HG03095 (cell line): ENCODE results near the gene MRAP.

Experiments used
- ATAC-seq: cut with Tn5 transposase; IDR thresholded peaks from one replicate; pipeline ENCODE4 v1.9.1; 2021; ENCODE audit warnings: moderate library complexity; ENCODE audit not compliant: unreplicated experiment

Gene MRAP

DNA sequence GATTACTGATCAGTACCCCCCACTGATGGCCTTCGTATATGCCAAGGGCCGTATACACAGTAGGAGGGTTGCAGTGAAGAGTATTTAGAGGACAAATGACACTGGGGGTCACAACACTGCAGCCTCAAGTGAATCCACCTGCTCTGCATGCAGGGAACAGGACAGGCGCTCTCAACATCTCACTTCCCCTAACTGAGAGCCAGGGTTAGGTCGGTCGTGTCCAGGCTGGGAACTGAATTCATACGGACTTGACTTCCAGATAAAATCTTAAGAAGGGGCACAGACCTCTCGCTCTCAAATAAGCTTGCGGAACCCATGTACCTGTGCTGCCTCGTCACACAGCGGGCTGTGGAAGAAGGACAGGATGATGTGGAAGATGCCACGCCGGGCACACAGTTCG is 22.8 kb downstream of the MRAP start:
- no peak for ATAC-seq

DNA sequence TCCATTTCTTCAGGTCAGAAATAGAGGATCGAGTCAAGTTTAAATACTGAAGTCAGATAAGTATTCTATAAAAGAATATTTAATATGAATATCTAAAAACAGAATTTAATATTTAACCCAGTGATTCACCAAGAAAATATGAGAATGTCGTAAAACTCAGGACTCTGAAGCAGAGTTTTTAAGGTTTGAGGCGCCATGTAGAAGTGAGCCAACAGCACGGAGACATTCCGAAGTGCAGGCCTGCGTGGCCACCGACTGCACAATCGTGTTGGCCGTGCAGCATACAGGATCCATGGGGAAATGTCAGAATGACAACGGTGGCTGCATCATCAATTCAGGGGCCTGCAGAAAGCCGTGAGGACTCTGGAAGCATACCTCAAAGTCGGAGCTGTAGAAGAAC is 23.4 kb downstream of the MRAP start:
- no peak for ATAC-seq

DNA sequence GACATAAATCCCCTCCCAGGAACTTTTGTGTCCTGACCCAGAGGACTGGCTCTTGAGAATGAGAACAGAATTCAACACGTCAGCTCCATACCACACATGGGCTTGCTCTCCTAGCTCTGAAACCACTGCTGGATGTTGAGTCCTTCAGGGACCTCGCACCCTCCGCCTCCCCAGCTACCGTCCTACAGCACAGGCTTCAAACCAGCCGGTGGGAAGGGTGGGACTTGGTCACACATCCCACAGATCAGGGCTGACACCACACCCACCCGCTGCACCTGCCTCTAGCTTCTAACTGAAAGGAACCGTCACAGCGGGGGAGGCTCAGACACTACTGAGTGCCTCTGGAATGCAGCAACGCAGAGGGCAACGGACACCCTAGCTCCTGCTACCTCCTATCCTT is 24.0 kb downstream of the MRAP start:
- no peak for ATAC-seq

DNA sequence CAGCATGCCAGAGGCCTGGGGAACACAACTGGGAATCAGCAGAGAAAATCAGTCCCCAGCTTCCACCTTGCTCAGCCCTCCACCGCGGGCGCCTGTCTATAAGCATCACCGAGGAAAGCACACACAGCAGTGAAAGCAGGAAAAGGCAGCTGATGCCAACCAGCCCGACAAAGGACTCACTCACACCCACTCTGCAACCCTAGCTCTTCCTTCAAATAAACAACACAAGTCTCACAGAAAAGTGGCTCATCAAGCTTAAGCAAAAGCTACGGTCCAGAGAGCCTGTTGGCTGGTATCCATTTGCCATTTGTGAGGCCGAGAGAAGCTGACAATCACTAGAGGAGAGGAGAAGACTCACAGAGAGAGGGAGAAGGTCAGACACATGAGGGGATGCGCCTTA is 27.1 kb downstream of the MRAP start:
- no peak for ATAC-seq

DNA sequence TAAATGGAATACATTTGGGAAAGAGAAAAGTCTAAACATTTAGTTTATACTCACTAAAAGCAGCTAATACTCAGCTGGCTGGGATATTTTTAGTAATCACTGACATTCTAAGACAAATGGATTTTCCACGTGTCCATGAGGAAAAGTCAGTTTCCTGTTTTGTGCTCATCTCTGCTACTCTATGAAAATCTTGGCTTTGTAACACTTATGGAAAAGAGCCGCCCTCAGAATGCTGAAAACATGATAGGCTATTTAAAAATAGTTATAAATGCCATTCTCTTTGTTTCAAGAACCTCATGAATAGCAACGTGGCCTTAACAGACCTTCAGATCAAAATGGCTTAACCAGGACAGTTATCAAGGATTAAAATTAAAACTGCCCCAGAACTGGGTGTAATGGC is 29.9 kb downstream of the MRAP start:
- no peak for ATAC-seq

DNA sequence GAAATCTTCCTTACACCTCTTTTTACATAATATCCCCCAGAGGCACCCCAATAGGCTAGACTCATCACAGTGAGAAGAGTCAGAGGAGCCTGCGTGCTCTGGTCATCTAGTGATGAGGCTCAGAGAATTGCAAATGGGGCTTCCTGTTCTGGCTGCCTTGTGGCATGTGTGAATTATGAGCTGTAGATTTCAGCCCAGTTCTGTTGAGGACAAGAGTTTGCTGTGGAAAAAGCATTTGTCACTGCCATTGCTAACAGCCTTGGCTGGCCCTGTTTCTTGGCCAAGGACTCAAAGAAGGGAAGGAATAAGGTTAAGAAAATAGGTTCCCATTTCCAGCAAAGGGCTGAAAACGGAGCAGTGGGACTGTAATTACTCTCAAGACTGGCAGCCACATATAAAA is 30.7 kb downstream of the MRAP start:
- ATAC-seq, result no peak

DNA sequence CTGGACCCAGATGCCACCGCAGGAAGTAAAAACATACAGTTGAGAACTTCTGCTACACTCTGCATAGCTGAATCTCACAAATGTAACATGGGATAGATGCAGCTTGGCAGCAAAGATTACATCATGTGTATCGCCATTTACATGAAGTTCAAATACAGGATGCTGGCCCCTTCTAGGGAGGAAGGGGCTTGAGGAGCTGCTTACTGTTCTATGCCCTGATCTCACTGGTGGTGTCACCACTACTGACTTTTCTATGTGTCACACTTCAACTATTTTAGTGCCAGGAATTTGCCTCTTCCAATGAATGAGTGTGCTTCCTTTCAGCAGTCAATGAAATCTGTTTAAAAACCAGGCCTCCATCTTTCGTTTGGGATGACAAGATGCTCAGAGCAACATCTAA is 31.1 kb downstream of the MRAP start:
- ATAC-seq, result no peak

DNA sequence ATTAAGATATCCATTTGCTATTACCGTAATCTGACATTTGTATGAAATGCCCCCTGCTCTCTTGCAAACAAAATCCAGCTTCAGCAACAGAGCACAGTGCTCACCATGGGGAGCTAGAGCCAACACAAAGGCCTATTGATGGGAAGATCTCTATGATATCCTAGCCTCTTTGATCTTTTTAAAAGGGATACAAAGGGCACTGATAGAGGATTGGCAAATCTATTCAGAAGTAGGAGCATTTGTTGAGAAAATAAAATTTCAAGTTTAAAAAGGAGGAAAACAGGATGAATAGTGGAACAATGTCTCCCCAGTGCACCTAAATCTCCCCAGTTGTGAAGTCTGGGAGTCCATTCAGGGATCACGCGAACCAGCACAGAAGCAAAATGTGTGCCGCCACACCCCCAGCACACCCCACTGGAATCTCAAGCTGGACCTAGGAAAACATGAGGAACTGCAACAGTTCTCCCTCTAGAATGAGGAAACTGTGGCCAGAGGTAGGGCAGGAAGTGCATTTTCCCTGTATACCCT is 32.2 kb downstream of the MRAP start:
- no peak for ATAC-seq

DNA sequence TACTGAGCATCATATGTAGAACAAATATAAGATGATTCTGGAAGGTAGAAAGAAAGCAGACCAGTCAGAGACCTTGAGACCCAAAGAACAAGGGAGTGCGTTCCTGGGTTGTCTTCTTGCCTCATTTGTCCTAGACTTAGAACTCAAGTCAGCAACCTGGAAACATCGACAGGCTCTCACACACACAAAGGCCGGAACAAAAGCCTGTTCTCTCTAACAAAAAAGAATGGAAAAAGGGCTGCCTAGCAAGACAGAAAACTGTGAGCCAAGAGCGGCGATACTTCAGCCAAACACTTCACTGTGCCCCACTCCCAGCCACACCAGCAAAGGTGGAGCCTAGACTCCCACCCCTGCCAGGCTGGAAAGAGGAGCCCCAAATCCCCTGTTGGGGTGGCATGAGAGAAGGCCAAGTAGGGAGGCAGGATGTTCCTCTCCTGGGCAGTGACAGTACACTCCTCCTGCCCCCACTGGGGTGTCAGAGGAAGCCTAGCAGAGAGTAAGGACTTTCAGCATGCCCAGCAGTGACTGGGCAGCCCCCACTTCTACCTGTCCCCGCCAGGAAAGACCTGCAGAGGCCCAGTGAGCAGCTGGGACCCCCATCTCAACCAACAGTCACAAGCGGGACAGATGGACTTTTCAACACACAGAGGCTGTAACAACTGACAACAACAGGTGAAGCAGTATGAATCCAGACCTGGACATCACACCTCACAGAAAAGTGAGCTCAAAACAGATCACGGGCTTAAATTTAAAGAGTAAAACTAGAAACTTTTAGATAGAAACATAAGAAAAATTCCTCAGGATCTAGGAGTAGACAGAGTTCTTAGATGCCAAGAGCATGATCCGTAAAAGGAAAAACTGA is 33.0 kb downstream of the MRAP start:
- no peak for ATAC-seq

DNA sequence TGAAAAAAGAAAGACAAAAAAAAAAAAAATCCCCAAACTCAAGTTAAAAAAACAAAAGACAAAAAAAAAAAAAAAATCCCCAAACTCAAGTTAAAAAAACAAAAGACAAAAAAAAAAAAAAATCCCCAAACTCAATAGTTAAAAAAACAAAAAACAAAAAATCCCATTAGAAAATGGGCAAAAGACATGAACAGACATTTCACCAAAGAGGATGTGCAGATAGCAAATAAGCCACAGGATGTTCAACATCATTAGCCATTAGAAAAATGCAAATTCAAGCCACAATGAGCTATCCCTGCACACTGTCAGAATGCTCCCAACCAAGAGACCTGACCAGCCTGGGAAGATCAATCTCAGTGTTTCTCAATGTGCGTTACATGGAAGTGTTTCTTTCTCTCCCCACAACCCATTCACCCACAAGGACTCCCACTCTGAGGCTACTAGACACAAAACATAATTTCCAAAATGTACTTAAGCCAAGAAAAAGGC is 33.9 kb downstream of the MRAP start:
- ATAC-seq, result no peak

DNA sequence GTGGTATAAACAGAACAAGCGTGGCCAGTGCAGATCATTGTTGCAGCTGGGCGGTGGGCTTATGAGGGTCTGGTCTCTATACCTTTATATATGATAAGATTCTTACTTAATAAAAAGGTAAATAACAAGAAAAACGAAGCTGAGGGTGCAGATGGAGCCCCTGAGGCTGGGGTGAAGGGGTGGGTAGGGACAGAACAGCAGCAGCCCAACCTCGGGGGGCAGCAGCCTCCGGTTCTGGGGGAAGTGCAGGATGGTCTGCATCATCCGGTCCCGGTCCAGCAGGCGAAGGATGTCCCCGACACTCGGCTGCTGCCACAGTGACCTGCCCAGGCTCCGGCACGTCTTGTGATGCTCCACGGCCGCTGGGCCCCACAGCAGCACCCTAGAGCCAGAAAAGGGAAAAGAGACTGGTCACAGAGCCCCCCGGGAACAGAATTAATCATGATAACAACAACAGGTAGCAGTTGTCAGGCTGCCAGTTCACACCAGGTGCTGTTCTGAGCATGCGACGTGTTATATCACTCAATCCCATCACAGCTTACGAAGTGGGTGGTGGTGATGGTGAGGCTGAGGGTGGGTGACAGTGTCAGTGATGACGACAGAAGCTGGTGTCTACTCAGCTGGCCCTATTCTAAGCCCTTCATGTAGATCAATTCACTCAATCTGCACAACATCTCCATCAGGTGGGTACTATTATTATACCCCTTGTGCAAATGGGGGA is 35.5 kb downstream of the MRAP start:
- ATAC-seq, result no peak

DNA sequence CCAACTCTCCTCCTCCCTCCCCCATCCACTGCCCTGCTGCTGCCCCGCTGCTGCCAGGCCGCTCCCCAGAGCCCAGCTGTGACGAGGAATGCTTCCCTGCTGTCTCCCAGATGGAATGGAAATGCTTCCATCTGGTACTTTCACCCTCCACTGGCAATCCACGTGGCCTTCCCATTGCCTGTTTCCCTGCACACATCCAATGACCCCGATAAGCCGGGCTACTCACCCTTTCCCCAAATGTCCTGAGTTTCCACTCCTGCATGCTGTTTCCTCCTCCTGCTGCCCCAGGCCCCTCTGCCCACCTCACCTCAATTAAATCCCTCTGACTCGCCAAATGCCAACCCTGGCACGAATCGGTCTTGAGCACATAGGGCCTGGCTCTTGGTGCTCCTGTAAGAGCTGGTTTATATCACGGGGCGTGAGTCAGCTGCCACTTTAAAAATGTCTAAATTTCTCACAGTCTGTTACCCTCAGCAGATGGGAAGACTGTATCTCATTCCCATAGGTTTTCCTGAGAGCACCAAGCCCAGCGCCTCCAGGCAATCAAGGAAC is 36.4 kb downstream of the MRAP start:
- no peak for ATAC-seq

DNA sequence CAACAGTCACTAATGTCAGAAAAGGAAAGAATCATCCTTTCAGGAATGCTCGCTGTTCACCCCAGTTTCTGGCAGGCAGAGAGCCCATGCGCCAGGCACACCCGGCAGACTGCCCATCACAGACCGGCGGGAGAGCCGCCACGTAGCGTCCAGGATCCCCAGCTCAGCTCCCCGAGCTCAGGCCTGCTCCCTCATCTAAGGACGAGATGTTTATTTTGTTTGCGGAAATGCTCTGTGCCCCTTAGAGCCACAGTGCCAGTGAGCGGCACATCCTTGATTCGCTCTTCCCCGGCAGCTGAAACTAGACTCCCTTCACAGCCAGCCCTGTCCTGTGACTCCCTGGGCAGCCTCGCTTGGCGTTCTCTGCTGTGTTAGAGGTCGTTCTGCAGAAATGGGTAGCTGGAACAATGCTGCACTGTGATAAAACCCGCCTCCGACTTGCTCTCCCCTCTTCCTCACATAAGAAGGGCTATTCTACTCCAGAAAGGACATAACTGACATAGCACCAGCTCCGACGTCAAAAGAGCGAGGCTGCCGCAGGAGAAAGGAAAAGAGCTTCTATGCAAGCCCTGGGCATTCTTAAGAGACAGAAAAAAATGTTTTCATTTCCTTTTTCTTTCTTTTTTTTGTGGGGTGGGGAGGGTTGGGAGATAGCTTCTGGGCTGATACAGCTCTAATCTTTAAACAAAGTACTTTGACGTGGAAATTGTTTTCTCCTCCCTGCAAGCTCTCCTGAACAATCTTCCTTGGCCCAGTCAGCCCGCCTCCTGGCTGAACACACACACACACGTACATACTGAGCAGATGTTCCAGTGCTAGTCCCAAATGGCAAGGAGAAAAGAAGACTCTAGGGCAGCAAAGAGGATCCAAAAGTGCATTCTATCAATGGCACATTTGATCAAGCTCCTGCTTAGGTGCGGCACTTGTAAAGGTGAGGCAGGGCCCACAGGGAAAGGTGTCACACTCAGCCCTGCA is 37.2 kb downstream of the MRAP start:
- ATAC-seq, result no peak

DNA sequence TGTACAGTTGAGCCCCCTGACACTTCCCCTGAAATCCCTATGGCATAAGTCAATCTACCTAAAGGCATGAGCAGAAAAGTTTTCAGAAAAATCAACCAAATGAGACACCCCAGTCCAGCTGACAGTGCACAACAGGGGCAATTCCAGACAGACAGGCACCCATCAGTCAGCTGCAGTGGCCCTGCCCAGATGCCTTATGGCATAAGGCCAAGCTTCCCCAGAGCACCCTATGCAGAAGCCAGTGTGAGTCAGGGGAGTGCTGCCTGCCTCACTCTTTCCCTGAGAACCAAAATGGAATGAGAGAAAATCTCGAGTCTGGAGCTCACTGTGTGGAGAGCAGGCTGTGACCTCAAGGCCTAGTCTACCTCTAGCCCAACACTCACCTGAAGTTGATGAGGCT is 38.1 kb downstream of the MRAP start:
- ATAC-seq, result no peak

DNA sequence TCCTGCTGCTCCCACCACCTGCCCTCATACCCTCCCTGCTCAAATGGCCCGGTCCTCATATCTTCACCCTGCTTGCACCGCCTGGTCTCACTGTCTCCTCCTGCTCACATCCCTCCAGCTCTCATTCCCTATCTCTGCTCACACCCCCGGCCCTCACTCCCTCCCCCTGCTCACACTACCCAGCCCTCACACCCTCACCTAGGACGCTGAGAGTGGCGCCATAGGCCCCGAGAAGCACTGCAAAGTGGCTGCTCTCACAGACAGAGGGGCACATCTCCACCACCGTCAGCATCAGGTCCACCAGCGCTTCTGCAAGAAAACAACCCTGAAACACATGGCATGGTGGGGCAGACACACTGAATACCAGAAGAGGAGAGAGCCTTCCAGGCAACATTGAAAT is 38.6 kb downstream of the MRAP start:
- ATAC-seq, result no peak

DNA sequence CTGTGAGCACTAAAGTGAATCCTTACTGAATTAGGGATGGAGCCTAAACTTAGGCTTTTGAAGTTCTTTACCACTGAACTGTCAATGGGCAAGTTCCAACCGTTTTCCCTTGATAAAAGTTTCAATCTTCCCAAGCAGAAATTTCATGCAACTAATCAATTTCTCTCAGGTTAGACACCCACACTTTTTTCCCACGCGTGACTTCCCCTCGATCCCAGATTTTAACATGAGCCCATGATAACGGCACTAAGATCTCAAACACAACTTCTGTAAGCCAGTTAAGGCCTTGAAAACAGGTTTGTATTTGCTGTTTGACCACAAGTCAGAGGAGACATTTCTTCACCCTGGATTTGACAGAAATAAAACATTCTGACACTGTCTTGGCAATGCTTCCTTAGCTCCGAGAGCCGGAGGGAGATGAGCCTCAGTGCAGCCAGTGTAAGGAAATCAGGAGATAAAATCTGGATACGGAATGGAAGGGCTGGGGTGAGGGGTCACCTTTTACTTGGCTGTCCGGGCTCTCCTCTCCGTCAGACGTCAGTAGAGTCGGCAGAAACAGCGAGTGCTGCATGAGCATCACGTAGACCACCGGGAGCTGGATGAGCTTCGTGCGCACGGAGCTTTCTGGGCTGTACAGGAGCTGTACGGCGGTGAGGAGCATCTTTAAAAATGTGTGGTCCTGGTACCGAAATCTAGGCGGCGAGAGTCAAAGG is 39.7 kb downstream of the MRAP start:
- ATAC-seq, result no peak

DNA sequence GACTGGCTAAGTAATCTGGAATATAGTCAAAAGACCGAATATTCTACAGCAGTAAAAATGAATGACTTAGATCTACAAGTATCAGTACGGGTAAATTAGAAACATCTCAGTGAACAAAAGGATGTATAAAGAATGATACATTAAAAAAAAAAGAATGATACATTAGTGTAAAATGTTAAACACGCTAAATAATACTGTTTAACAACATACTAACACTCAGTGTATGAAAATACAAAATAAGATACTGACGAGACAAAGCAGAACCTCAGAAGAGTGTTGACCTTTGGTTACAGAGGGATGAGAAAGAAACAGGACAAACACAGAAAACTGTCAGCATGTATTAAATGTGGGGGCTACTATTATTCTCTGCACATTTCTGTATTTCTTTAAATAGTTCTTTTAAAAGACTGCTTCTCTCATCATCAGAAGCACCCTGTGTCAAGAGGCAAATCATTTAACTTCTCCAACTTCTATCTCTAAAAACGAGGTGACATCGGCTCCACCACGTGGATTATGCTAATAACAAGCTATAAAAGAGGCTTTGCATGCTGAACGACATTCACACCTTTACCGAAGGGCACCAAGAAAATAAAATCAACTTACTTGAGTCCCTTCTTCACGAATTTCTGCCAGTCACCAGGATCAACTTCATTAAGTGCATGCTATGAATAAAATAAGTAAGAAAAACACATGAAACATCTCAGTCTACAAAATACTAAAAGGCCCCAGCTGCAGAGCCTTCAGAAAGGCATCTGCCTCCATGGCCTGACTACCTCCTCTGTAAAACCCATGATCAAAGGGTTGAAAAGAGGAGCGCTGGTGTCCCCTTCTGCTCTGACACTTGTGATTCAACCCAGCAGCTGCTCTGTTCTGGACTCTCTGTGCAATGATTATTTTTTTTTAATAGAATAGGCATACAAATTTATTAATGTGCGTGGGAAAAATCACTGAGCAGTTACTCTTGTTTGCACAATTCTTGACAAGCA is 42.5 kb downstream of the MRAP start:
- no peak for ATAC-seq

DNA sequence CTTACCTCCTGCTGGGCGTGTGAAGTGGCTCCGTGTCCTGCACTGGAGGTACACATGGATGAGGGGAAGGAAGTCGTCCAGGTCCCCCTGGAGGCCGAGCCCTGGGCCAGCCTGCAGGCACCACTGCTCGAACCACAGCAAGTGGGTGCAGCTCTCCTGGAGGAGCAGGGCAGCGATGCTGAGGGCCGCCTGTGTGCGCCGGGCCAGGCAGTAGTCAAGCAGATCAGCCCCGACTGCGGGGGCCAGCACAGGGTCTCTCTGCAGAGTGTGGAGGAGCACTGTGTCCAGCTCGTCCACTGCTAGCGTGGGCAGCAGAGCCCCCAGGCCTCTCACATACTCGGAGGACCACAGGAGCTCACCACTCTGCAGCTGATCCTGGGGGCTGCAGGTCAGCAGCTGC is 48.3 kb downstream of the MRAP start:
- ATAC-seq, result no peak

DNA sequence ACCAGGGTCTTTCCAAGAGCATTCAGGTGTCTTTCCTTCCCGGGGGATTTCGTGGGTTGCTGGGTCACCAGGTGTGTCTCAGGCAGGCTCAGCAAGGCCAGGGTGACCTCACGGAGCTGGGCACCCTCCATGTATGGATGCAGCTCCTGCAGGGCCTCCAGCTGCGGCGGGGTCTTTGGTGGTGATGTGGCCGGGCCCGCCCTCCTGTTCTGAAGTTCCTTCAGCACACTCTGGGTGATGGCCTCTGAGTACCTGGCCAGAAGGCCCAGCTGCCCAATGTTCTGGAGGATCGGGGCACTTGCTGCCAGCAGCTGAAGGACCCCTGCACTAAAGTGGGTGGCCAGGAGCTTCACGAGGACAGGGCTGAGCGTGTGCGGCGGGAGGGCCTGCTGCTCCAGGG is 48.7 kb downstream of the MRAP start:
- no peak for ATAC-seq
